Adipocyte (in vitro differentiated cells): ENCODE results near the gene STAG1.
A peak's percentile ranks its signal among the peaks of the same experiment; 100 is the strongest.

Experiments used
- DNase-seq: peaks from one replicate; pipeline ENCODE4 v3.0.0-alpha.2; 2015; ENCODE audit warnings: low read depth
- H3K27me3 ChIP-seq: replicated peaks from 2 replicates; pipeline ENCODE4 v1.7.0; 2013; ENCODE audit warnings: mild to moderate bottlenecking, low read length, moderate library complexity; ENCODE audit not compliant: control insufficient read depth, insufficient read depth
- H3K36me3 ChIP-seq: 2 replicates; pipeline ENCODE4 v1.7.0; 2013; ENCODE audit warnings: low read length, mild to moderate bottlenecking, moderate library complexity; ENCODE audit not compliant: control insufficient read depth, insufficient read depth, severe bottlenecking
- H3K4me1 ChIP-seq: 2 replicates; pipeline ENCODE4 v1.7.0; 2013; ENCODE audit warnings: mild to moderate bottlenecking, low read length, moderate library complexity; ENCODE audit not compliant: control insufficient read depth, insufficient read depth
- H3K4me3 ChIP-seq: 2 replicates; pipeline ENCODE4 v1.7.0; 2013; ENCODE audit warnings: mild to moderate bottlenecking, low read length, moderate library complexity
- H3K9ac ChIP-seq: 2 replicates; pipeline ENCODE4 v1.7.0; 2013; ENCODE audit warnings: mild to moderate bottlenecking, low read length, moderate library complexity
- H3K9me3 ChIP-seq: 2 replicates; pipeline ENCODE4 v1.7.0; 2013; ENCODE audit warnings: mild to moderate bottlenecking, low read length, moderate library complexity; ENCODE audit not compliant: control insufficient read depth

The STAG1 gene

GRCh38 chr3:136642711-136643110 lies 109.5 kb downstream of the STAG1 start:
- H3K9ac ChIP-seq = no peak overlapping the region
- H3K4me1 ChIP-seq = no peaks in the 10 kb centered on the region
- no peaks in the 10 kb centered on the region for H3K27me3 ChIP-seq
- H3K36me3 ChIP-seq = no peaks in the 10 kb centered on the region
- no peaks in the 10 kb centered on the region for H3K9me3 ChIP-seq
- H3K4me3 ChIP-seq = no peak overlapping the region
- no peak for DNase-seq

GRCh38 chr3:136639069-136639468 lies 113.1 kb downstream of the STAG1 start:
- no peaks in the 10 kb centered on the region for H3K9me3 ChIP-seq
- no peak for DNase-seq
- H3K36me3 ChIP-seq = no peaks in the 10 kb centered on the region
- no peak overlapping the region for H3K4me3 ChIP-seq
- no peaks in the 10 kb centered on the region for H3K27me3 ChIP-seq
- no peaks in the 10 kb centered on the region for H3K4me1 ChIP-seq
- H3K9ac ChIP-seq = no peak overlapping the region

DNA sequence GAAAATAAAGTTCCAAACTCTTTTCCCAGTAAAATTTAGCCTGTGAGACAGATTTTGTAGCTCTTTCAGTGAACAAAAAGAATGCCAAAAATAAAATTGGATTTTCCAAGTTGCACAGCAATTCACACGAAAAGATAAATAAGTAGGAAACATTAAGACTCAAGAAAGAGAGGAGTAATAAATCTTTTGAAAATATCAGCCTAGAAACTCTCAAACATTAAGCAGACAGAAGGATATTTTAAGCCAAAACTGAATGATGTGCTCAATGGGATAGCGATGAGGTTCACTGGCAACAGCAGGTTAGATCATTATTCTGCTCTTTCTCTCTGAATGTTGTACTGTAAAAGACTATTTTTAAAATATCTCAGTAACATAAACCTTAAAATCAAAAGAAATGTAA lies 115.0 kb downstream of the STAG1 start:
- Histone ChIP-seq H3K9me3 (no peaks in the 10 kb centered on the region), H3K36me3 (no peaks in the 10 kb centered on the region), H3K4me3 (no peak overlapping the region), H3K27me3 (no peaks in the 10 kb centered on the region), H3K4me1 (no peaks in the 10 kb centered on the region), H3K9ac (no peak overlapping the region)
- DNase-seq = no peak

- no peaks in the 10 kb centered on the region for H3K36me3 ChIP-seq
- H3K27me3 ChIP-seq = no peaks in the 10 kb centered on the region
- H3K9ac ChIP-seq = no peak overlapping the region
- no peaks in the 10 kb centered on the region for H3K9me3 ChIP-seq
- H3K4me1 ChIP-seq = peaks cover 15% of the 10 kb centered on the region
- H3K4me3 ChIP-seq = no peak overlapping the region
- DNase-seq = no peak
Measured at GRCh38 chr3:136634821-136635220, 117.4 kb downstream of the STAG1 start.

GRCh38 chr3:136632625-136633081 lies 119.5 kb downstream of the STAG1 start:
- no peaks in the 10 kb centered on the region for H3K9me3 ChIP-seq
- no peak for DNase-seq

GRCh38 chr3:136631424-136631823 lies 120.8 kb downstream of the STAG1 start:
- H3K9me3 ChIP-seq = no peaks in the 10 kb centered on the region
- no peak overlapping the region for H3K4me3 ChIP-seq
- DNase-seq = no peak
- H3K36me3 ChIP-seq = peaks cover 7% of the 10 kb centered on the region
- no peak overlapping the region for H3K9ac ChIP-seq
- peaks cover 15% of the 10 kb centered on the region for H3K4me1 ChIP-seq
- no peaks in the 10 kb centered on the region for H3K27me3 ChIP-seq

More at GRCh38 chr3:136632625-136633081, 119.5 kb downstream of the STAG1 start:
- no peak overlapping the region for H3K9ac ChIP-seq
- peaks cover 5% of the 10 kb centered on the region for H3K36me3 ChIP-seq
- peaks cover 15% of the 10 kb centered on the region for H3K4me1 ChIP-seq
- no peaks in the 10 kb centered on the region for H3K27me3 ChIP-seq
- H3K4me3 ChIP-seq = no peak overlapping the region

- Histone ChIP-seq H3K9ac (no peak overlapping the region), H3K36me3 (peaks cover 7% of the 10 kb centered on the region), H3K27me3 (no peaks in the 10 kb centered on the region), H3K4me1 (peaks cover 15% of the 10 kb centered on the region), H3K9me3 (no peaks in the 10 kb centered on the region), H3K4me3 (no peak overlapping the region)
- no peak for DNase-seq
Measured at GRCh38 chr3:136630915-136631314, 121.3 kb downstream of the STAG1 start.

GRCh38 chr3:136626493-136626892 lies 125.7 kb downstream of the STAG1 start:
- DNase-seq = no peak
- Histone ChIP-seq H3K9me3 (no peaks in the 10 kb centered on the region), H3K27me3 (no peaks in the 10 kb centered on the region), H3K36me3 (peaks cover 7% of the 10 kb centered on the region), H3K4me3 (no peak overlapping the region), H3K4me1 (peaks cover 27% of the 10 kb centered on the region), H3K9ac (no peak overlapping the region)

DNA sequence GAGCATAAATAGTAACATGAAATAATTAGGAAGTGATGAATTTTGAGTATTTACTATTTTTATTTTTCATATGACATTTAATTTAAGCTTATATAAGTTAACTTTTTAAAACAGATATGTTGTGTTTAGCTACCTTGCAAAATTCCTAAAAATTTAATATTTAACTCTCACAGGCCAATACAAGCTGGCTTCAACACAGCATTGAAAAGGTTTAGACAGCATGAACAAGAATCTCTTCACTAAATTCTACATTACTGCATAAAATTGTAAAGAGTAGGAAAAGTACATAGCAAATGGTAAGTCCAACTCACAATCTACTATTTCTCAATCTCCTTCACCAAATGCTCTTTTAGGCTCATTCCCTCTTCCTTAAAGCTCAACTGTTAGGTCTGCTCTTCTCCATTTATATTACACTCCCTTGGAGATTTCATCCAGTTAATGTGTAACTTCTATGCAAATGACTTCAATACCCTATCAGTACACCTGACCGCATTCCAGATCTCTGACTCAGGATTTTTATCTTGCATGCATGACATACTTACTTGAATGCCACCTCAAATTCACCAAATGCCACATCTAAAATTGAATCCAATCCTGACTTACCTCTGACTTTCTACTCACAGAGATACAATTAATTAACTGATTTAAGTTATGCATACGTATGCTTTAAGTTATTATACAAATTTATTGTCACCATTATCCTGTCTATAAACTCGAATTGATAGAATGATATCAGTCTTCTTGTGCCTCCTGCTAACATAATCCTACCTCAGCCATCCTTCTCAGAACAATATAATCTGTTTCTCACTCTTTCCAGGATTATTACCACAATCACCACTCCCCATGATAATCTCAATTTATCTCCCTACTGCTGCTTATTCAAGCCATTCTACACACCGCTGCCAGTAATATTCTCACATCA lies 127.0 kb downstream of the STAG1 start:
- H3K9ac ChIP-seq = no peak overlapping the region
- H3K4me1 ChIP-seq = peaks cover 18% of the 10 kb centered on the region
- no peak for DNase-seq
- no peaks in the 10 kb centered on the region for H3K27me3 ChIP-seq
- no peaks in the 10 kb centered on the region for H3K9me3 ChIP-seq
- H3K36me3 ChIP-seq = peaks cover 7% of the 10 kb centered on the region
- no peak overlapping the region for H3K4me3 ChIP-seq

DNA sequence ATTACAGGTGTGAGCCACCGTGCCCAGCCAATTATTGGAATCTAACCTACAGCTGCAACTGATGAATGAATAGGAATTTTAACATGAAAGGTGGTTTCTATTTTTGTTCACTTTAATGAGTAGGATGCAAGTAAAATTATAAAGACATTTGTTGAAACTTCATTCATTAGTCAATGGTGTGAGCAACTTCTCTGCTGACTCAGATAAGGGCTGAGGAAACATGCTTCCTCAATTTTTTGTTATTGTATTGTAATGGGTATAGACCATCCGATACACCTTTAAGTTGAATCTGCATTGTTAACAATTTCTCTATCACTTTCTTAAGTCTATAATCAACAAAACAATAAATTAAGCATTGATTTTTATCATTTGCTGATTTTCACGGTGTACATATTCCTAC lies 127.8 kb downstream of the STAG1 start:
- H3K36me3 ChIP-seq = peaks cover 7% of the 10 kb centered on the region
- no peaks in the 10 kb centered on the region for H3K27me3 ChIP-seq
- no peaks in the 10 kb centered on the region for H3K9me3 ChIP-seq
- peaks cover 16% of the 10 kb centered on the region for H3K4me1 ChIP-seq
- H3K9ac ChIP-seq = no peak overlapping the region
- DNase-seq = no peak
- no peak overlapping the region for H3K4me3 ChIP-seq

DNA sequence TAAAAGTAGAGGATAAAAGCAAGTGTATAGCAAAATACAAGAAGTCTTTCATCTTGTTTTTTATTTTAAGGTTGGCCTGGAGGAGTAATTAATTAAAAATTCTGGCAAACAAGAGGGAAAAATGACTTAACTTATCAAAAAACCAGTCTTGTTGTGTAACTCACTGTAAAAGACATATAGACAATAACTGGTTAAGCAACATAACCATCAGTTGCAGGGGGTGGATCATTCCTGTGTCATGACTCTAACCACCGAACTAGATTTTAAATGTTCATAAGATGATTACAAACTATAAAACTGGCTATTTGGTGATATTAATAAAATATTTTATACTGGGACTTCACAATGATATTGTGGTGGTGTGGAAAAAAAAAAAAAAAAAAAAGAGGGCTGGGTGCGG lies 130.6 kb downstream of the STAG1 start:
- Histone ChIP-seq H3K9me3 (no peaks in the 10 kb centered on the region), H3K4me1 (peaks cover 16% of the 10 kb centered on the region), H3K36me3 (no peaks in the 10 kb centered on the region), H3K9ac (no peak overlapping the region), H3K27me3 (no peaks in the 10 kb centered on the region), H3K4me3 (no peak overlapping the region)
- DNase-seq = peak; percentile 33
